NCI-H2029 treated with DMSO at 0.1 percent for 48 hours (cell line): ENCODE data around the gene MFSD2A.
"Not testable (repeated sequence)": the region's sequence is repeated elsewhere in the genome, so short reads cannot be mapped to it uniquely, and the experiment has no call there.

ENCODE experiments used
- DNase-seq: peaks from one replicate; lab custom pipeline; 2025; lab: John Stamatoyannopoulos, UW

The MFSD2A gene

GRCh38 chr1:39940980-39941871, 13.7 kb upstream of the MFSD2A start:
- peak; percentile 99 for DNase-seq

GRCh38 chr1:39943471-39944290, 11.3 kb upstream of the MFSD2A start:
- DNase-seq, result no peak

GRCh38 chr1:39944410-39945112, 10.4 kb upstream of the MFSD2A start:
- DNase-seq, result no peak

- no peak for DNase-seq
Observed at GRCh38 chr1:39946216-39946615, 8.7 kb upstream of the MFSD2A start.

GRCh38 chr1:39947260-39947659, 7.7 kb upstream of the MFSD2A start:
- no peak for DNase-seq

- DNase-seq, result no peak
Observed at GRCh38 chr1:39949891-39950290, 5.1 kb upstream of the MFSD2A start.

- no peak for DNase-seq
Observed at GRCh38 chr1:39951926-39952325, 3.0 kb upstream of the MFSD2A start.

- peak; percentile 48 for DNase-seq
Observed at GRCh38 chr1:39952359-39953110, 2.4 kb upstream of the MFSD2A start.

GRCh38 chr1:39954324-39954869, 548 bp upstream of the MFSD2A start:
- no peak for DNase-seq

GRCh38 chr1:39955547-39956539, 898 bp downstream of the MFSD2A start:
- DNase-seq, result peak; percentile 100

GRCh38 chr1:39957299-39958015, 2.5 kb downstream of the MFSD2A start:
- DNase-seq, result peak; percentile 68

- DNase-seq, result no peak
Observed at GRCh38 chr1:39958403-39959200, 3.7 kb downstream of the MFSD2A start.

- DNase-seq, result peak; percentile 93
Observed at GRCh38 chr1:39959651-39960333, 4.8 kb downstream of the MFSD2A start.

GRCh38 chr1:39960431-39960958, 5.5 kb downstream of the MFSD2A start:
- peak; percentile 100 for DNase-seq

GRCh38 chr1:39962450-39962825, 7.5 kb downstream of the MFSD2A start:
- DNase-seq, result no peak

- DNase-seq, result not testable (repeated sequence)
Observed at GRCh38 chr1:39962964-39963363, 8.0 kb downstream of the MFSD2A start.

GRCh38 chr1:39964552-39964951, 9.6 kb downstream of the MFSD2A start:
- DNase-seq, result no peak

- DNase-seq, result no peak
Observed at GRCh38 chr1:39965044-39965443, 10.1 kb downstream of the MFSD2A start.
